ENCODE results near the gene KCTD15.
A peak's percentile ranks its signal among the peaks of the same experiment; 100 is the strongest.

Gene KCTD15

GRCh38 chr19:33797802-33798671, 1.4 kb downstream of the KCTD15 start:
- peak overlapping the region; percentile 62 for H3K4me3 ChIP-seq (ENCODE audit: low read length)
- TF ChIP-seq CTCF (conservative IDR thresholded peaks at IDR 0.05; ENCODE audit: low read depth, low read length) = no peak
- DNase-seq (ENCODE audit: low read depth) = no peak

GRCh38 chr19:33798681-33799111, 2.0 kb downstream of the KCTD15 start:
- peak overlapping the region; percentile 43 for H3K4me3 ChIP-seq (ENCODE audit: low read length)
- DNase-seq (ENCODE audit: low read depth) = no peak

GRCh38 chr19:33799476-33799875, 2.8 kb downstream of the KCTD15 start:
- no peak overlapping the region for H3K4me3 ChIP-seq (ENCODE audit: low read length)
- no peak for TF ChIP-seq CTCF (conservative IDR thresholded peaks at IDR 0.05; ENCODE audit: low read depth, low read length)
- no peak for DNase-seq (ENCODE audit: low read depth)

More at GRCh38 chr19:33798681-33799111, 2.0 kb downstream of the KCTD15 start:
- no peak for TF ChIP-seq CTCF (conservative IDR thresholded peaks at IDR 0.05; ENCODE audit: low read depth, low read length)

- no peak for TF ChIP-seq CTCF (conservative IDR thresholded peaks at IDR 0.05; ENCODE audit: low read depth, low read length)
- no peak for DNase-seq (ENCODE audit: low read depth)
- no peak overlapping the region for H3K4me3 ChIP-seq (ENCODE audit: low read length)
These were observed 3.5 kb downstream of the KCTD15 start for GRCh38 chr19:33800012-33800680.

GRCh38 chr19:33801411-33801810, 4.7 kb downstream of the KCTD15 start:
- DNase-seq (ENCODE audit: low read depth) = no peak
- TF ChIP-seq CTCF (conservative IDR thresholded peaks at IDR 0.05; ENCODE audit: low read depth, low read length) = no peak
- H3K4me3 ChIP-seq (ENCODE audit: low read length) = no peak overlapping the region

GRCh38 chr19:33802001-33802400, 5.3 kb downstream of the KCTD15 start:
- no peak for TF ChIP-seq CTCF (conservative IDR thresholded peaks at IDR 0.05; ENCODE audit: low read depth, low read length)
- no peak overlapping the region for H3K4me3 ChIP-seq (ENCODE audit: low read length)

More at GRCh38 chr19:33802001-33802400, 5.3 kb downstream of the KCTD15 start:
- DNase-seq (ENCODE audit: low read depth) = no peak
